IMR-90 (cell line): ENCODE data around the gene KDM2A.

Experiments
- CEBPB ChIP-seq: IDR thresholded peaks from 2 replicates; pipeline ENCODE4 v1.6.1; 2012; ENCODE audit warnings: low read depth, low read length, improper control_type of control experiment
- CHD1 ChIP-seq: IDR thresholded peaks from 2 replicates; pipeline ENCODE4 v1.6.1; 2012; ENCODE audit warnings: low read depth, low read length, improper control_type of control experiment
- CTCF ChIP-seq: conservative IDR thresholded peaks from 2 replicates; pipeline ENCODE4 v1.5.1; 2012; ENCODE audit warnings: mild to moderate bottlenecking, low read depth, low read length, improper control_type of control experiment
- FOS ChIP-seq: fragments of 150-350 bp; IDR thresholded peaks from 2 replicates; pipeline ENCODE4 v1.6.1; 2016; ENCODE audit warnings: low read depth, low read length
- MAFK ChIP-seq: IDR thresholded peaks from 2 replicates; pipeline ENCODE4 v1.6.1; 2012; ENCODE audit warnings: low read depth, low read length, improper control_type of control experiment
- MAZ ChIP-seq: IDR thresholded peaks from 2 replicates; pipeline ENCODE4 v1.6.1; 2012; ENCODE audit warnings: low read depth, mild to moderate bottlenecking, low read length, improper control_type of control experiment, moderate library complexity, borderline replicate concordance
- MXI1 ChIP-seq: IDR thresholded peaks from 2 replicates; pipeline ENCODE4 v1.6.1; 2012; ENCODE audit warnings: low read depth, mild to moderate bottlenecking, low read length, moderate library complexity, borderline replicate concordance
- NFE2L2 ChIP-seq: fragments of 150-350 bp; IDR thresholded peaks from 2 replicates; pipeline ENCODE4 v1.6.1; 2016; ENCODE audit warnings: low read depth, mild to moderate bottlenecking, low read length
- POLR2A ChIP-seq: IDR thresholded peaks from 2 replicates; pipeline ENCODE4 v1.6.1; 2012; ENCODE audit warnings: mild to moderate bottlenecking, low read depth, low read length
- RAD21 ChIP-seq: IDR thresholded peaks from 2 replicates; pipeline ENCODE4 v1.6.1; 2012; ENCODE audit warnings: low read length, improper control_type of control experiment
- RCOR1 ChIP-seq: IDR thresholded peaks from 2 replicates; pipeline ENCODE4 v1.6.1; 2012; ENCODE audit warnings: mild to moderate bottlenecking, low read length, improper control_type of control experiment; ENCODE audit not compliant: insufficient replicate concordance
- RFX5 ChIP-seq: IDR thresholded peaks from 2 replicates; pipeline ENCODE4 v1.8.0; 2012; ENCODE audit warnings: low read depth, mild to moderate bottlenecking, low read length, moderate library complexity
- SMC3 ChIP-seq: fragments of 150-350 bp; IDR thresholded peaks from 2 replicates; pipeline ENCODE4 v1.6.1; 2016; ENCODE audit warnings: low read depth, mild to moderate bottlenecking, antibody characterized with exemption, low read length, moderate library complexity
- USF2 ChIP-seq: fragments of 150-350 bp; IDR thresholded peaks from 2 replicates; pipeline ENCODE4 v1.6.1; 2017; ENCODE audit warnings: mild to moderate bottlenecking, antibody characterized with exemption, low read length, low read depth

DNA sequence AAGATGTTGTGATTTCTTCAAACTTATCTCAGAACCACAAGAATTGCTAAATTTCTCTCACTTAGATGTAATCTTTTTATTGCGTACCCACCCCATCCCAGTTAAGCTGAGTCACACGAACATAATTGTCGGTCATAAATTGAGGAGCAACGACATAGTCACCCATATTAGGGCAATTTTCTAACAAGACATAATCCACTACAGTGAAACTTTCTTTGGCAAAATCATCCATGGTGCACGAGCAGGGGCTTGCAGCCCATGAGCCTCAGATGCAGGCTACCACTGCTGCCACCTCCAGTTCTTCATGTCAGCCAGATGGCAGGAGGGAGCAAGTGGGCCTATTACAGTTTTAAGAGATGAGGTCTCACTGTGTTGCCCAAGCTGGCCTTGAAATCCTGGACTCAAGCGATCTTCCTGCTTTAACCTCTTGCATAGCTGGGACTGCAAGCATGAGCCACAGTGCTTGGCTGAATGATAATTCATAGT is 77.0 kb downstream of the KDM2A start:
- no peak for TF ChIP-seq SMC3
- no peak for TF ChIP-seq CTCF
- no peak for TF ChIP-seq POLR2A
- no peak for TF ChIP-seq CEBPB
- TF ChIP-seq RCOR1 = no peak
- no peak for TF ChIP-seq CHD1
- no peak for TF ChIP-seq USF2
- TF ChIP-seq MAFK = no peak
- TF ChIP-seq RAD21 = no peak
- TF ChIP-seq MXI1 = no peak
- no peak for TF ChIP-seq NFE2L2
- no peak for TF ChIP-seq RFX5
- no peak for TF ChIP-seq FOS
- TF ChIP-seq MAZ = no peak
